Stimulated activated CD4-positive, alpha-beta T cell treated with anti-CD3 and anti-CD28 coated beads, TNF-alpha, amount 100 ng/mL, for 4 hours (primary cell): ENCODE data around the gene TAC4.
"Not testable (repeated sequence)": the region's sequence is repeated elsewhere in the genome, so short reads cannot be mapped to it uniquely, and the experiment has no call there.

ENCODE experiments used
- DNase-seq, 3 experiments: peaks; one replicate each; pipeline ENCODE4 v3.0.0-alpha.2; 2020; ENCODE audit warnings: low read depth in 3 of 3

Gene TAC4

DNA sequence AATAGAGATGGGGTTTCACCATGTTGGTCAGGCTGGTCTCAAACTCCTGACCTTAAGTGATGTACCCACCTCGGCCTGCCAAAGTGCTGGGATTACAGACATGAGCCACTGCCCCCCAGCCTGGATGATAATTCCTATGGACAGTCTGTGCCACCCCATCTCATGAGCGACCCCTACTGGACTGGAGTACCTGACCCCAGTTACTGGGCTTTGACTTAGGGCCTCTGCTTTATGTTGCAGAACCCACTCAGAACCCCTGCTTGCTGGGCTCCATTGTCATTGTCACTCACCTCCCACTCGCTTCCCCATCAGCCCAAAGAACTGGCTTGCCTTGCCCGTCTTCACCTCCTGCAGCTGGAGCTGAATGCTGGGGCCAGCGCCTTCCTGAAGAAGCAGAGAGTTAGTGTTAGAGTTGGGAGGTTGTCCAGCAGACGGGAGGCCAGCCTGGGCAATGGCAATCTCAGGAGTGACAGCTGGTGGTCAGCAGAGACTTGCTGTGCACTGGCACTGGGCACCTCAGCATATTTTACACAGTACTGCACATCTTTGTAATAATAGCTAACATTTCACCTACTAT is 4.0 kb downstream of the TAC4 start:
- DNase-seq, result no peak

DNA sequence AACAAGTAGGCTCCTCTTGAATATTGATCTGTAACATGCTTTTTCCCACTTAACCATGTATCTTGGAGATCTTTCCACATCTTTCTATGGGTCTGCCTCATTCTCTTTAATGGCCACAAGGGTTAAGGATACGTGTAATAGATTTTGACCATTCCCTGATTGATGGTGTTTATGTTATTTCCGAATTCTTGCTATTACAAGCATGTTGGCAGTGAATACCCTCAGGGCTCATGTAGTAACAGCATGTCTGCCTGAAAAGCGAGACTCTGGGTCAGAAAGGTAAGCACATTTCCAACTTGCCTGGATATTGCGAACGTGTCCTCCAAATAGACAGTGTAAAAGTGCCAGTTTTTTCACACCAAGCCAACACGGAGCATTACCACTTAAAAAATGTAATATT is 5.0 kb downstream of the TAC4 start:
- DNase-seq, result no peak

DNA sequence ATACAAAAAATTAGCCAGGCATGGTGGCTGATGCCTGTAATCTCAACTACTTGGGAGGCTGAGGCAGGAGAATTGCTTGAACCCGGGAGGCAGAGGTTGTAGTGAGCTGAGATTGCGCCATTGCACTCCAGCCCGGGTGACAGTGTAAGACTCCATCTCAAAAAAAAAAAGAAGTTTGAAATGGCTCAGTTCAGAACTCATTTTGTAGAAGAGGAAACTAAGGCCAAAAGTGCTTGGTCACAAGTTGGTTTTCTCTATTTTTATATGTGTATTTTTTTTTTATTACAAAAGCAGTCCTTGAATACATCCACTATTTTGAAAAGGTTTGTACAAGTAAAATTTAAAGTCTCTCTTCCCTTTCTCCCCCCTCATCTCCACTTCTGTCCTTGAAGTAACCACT is 5.5 kb downstream of the TAC4 start:
- no peak for DNase-seq

DNA sequence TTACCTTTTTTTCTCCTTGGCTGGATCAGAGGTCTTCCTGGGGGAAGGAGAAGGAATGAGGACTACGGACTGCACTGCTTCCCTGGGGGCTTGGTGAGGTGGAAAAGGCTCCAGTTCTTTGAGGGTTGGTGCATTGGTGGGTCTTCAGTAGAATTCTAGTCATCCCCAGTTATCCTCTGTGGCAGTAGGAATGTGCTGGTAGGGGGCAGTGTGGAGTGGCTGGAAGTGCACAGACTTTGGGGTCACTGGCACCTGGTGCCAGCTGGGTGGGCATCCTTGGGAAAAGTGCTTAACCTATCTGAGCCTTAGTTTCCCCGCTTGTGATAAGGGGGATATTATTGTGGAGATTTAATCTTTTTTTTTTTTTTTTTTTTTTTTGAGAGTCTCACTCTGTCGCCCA is 6.3 kb downstream of the TAC4 start:
- no peak for DNase-seq

DNA sequence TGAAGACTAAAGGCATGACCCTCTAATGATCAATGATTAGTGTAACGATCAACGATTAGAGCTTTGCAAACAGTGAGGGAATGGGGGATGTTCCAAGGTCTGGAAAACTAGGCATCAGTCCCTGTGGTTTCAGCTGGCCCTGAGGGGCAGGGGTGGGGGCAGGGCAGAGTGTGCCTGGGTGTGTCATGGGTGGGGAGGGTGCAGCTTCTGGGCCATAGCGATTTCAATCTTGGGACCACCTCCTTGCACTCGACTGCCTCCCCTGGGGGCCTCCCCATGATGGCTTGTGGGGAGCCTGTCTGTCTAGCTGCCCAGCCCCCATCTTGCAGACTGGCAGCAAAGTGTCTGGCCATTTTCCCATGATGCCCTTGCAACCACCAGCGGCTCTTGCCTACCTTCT is 8.4 kb downstream of the TAC4 start:
- no peak for DNase-seq

DNA sequence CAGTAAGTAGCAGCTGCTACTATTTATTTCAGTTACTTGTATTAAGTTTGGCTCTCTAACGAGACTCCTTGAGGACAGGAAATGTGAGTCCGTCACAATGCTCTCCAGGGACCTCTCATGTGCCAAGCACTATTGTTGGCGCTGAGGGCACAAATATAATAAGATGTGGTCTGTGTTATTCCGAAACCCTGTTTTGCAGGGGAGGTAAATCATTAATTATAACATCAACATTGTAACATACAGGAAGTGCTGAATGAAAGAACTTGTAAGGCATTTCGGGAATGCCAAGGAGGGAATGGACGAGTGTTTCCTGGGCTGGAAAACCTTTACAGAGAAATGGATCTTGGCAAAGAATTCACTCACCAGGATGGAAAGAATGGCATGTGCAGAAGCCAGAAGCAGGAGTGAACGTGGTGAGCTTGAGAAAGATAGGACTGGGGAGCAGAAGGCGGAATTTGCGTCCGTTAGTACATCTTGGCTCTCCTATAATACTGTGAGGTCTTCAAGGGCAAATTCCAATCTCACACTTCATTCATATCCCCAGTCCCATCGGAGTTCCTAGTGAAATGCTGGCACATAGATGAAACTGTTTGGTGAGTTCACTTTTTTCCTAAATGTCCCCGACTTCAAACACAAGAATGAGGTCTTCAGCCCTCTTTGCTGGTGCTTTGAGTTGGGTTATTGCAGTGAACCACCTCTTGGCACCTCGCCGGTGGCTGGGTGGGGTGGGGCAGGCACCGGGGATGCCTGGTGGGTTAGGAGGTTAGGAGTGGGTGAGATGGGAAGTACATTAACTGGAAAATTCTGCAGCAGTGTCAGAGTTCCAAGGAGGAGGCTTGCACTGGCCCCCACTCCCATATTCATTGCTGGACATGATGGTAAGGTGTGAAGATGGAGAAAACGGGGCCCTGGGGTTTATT is 11.5 kb downstream of the TAC4 start:
- DNase-seq, result no peak

DNA sequence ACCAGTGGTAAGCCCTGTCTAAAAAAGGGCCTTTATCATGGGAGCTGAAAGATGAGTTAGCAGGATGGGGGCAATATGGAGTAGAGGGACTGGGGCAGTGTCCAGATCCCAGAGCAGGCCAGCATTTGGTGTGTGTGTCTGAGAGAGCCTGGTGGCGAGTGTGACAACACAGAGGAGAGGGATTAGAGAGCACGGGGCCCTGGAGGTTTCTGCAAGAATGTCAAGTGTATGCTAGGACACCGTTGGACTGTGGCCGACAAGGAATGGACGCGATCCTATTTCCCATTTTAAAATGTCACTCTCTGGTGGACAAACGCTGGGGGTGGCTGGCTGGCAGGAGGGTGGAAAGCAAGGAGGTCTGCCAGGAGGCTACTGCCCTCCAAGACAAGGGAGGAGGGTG is 12.4 kb downstream of the TAC4 start:
- no peak for DNase-seq

DNA sequence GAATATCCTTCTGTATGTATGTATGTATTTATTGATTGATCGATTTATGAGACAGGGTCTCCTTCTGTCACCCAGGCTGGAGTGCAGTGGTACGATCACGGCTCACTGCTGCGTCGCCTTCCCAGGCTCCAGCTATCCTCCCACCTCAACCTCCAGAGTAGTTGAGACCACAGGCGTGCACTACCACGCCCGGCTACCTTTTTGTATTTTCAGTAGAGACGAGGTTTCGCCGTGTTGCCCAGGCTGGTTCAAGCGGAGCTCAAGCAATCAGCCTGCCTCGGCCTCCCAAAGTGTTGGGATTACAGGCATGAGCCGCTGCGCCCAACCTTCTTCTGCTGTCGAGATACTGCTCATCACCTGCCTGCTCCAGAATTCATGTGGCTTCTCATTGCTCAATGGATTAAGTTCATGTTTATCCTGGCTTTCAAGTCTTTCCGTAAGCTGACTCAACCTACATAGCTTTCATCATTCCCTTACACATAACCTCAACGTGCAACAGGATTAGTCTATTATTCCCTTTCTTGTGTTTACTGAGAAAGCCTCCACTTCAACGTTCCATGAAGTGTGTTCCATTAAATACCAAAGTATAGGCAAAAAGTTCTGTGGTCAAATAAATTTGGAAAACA is 13.6 kb downstream of the TAC4 start:
- DNase-seq, result no peak

DNA sequence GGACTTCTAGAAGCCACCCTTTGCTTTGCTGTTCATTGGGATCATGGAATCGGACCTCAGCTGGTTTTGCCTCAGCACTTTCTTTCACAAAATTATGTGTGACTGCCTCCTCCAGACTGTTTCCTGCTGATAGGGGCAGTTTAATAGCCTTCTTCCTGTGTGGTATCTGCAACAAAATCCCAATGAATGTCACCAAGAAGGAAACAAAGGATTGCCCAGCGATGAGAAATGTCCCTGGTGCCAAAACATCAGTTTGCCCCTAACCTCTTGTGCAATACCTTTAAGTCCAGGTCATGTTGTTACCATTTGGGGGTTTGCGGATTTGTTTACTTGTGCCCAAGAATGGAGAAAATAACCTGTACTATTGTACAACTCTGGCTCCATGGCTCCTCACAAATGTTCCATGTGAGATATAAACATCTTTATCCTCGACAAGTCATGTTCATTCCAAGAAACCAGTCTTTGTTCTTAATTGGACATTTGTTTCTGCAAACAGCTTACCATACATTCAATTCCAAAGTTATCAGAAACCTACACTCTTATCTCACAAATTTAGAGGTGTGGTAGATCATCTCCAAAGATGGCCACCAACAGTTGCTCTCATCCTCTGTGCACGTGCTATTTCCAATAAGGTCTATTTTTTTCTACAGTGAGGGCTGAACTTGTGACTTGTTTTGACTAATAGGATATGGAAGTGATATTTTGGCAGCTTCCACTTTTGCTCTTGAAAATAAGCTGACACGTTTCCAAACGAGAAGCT is 14.8 kb downstream of the TAC4 start:
- DNase-seq, result no peak

DNA sequence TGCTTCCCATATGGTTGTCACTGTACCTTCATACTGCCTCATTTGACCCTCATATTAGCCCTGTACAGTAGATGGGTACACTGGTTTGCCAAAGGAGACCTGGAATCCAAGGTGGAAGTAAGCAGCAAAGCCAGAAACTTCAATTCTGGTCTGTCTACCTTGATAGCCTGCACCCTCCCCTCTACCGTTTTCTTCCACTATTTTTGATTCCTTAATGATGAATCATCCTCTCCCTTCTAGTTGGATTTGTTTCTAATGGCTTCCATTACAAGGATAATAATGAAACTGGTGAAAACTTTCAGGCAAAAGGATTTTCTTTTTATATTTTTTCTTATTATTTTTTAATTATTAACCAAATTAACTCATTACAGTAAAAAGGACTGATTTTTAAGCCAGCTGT is 17.3 kb downstream of the TAC4 start:
- no peak for DNase-seq

DNA sequence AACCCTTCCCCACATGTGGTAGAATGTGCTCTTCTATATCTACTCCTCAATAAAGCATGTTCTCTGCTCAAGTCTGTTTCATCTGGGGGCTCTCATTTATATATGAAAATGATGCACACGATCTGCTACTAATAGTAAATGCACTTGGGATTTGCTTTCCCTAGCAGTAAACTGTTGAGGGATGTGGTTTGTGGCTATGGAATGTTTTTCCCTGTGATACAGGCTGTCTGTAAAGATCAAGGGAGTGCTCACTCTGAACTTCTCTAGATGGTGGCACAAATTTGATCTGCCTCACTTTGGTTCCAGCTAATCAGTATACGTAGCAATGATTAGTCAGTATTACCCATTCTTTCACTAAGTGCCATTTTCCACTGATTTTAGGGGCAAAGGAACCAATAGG is 18.8 kb downstream of the TAC4 start:
- DNase-seq, result no peak

DNA sequence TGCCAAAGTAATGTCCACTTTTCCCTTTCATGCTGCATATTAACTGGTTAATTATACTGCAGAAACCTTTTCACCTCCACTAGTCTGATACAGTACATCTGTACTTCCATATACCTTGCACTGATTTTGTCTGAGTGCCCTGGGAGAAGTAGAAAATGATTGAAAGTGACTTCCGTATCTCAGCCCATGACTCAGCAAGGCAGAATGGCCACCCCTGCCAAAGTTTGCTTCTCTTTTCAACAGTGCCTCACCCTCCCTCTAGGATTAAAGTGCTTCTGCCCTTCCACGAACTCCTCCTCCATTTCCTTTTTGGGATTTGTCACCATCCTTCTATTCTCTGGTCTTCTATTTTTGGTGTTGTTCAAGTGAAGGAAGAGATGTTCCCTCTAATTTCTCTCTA is 19.5 kb downstream of the TAC4 start:
- DNase-seq, result not testable (repeated sequence)

DNA sequence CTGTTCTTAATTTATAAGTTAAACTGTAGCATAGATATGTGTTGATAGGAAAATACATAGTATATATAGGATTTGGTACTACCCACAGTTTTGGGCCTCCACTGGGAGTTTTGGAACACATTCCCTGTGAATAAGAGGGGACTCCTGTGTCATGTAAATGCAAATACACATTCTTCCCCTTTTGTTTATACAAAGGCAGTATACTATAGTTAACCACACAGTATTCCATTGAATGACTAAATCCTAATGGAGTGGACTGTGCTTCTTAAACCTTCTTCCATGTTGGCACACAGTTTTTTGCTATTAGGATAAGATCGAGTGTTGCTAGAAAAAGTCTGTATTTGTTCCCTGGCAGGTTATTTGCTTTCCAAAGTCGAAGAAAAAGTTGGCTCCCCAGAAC is 22.2 kb downstream of the TAC4 start:
- DNase-seq, result no peak

DNA sequence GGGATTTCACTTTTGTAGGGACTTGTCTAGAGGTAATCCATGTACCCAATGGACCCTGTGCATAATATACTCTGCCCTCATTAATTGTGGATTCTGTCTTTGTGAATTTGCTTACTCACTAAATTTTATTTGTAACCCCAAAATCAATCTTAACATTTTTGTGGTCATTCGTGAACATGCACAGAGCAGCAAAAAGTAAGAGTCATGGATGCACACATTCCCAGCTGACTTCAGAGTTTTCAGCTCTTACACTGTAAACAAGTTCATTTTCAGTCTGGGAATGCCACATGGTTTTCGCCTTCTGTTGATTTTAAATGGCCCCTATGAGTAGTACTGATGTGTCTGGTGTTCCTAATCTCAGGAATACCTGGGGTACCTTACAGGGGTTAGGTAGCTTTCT is 24.3 kb downstream of the TAC4 start:
- no peak for DNase-seq

DNA sequence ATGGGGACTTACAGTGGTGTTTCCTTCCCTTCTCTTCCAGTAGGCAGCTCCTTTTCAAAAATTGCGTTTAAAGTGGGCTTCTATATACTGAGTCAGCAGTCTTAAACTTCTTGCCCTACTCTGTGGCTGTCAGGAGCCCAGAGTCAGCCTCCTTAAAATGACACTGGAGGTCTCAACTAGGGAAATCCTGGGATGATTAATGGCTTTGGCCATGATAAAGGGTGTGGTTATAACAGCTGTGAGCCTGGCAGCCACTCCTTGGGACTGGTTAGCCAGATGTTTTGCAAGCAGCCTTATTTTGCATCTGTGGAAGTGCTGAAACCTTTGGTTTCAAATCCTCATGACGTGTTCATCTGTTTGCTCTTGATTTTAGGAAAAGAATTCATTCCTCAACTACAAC is 25.0 kb downstream of the TAC4 start:
- no peak for DNase-seq

DNA sequence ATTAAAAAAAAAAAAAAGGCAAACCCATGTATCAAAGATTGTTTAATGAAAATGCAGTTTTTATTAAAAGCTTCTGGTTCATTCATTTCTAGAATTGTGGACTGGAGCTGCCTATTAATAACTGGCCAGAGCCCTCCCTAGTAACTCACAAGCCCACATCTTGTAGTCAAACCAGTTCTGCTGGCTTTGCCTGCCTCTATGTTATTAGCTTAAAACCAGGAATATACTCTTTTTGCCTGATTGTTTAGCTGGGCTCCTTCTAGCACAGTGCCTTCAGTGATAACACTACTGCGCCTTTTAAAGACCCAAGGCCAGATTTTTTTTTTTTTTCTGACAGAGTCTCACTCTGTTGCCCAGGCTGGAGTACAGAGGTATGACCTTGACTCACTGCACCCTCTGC is 26.0 kb downstream of the TAC4 start:
- DNase-seq, result no peak

DNA sequence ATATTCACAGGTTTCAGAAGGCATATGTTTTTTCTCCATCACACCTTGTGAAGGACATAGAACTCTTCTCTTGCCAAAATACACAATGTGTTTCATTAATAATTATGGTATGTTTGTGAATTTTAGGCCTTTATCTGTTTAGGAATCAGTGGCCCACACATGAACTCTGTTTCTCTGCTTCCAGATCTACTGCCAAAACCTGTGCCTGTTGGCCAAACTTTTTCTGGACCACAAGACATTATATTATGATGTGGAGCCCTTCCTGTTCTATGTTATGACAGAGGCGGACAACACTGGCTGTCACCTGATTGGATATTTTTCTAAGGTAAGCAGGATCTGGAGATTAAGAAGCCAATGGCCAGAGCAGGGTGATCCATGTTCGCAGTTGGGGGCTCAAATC is 26.4 kb downstream of the TAC4 start:
- DNase-seq, result no peak

DNA sequence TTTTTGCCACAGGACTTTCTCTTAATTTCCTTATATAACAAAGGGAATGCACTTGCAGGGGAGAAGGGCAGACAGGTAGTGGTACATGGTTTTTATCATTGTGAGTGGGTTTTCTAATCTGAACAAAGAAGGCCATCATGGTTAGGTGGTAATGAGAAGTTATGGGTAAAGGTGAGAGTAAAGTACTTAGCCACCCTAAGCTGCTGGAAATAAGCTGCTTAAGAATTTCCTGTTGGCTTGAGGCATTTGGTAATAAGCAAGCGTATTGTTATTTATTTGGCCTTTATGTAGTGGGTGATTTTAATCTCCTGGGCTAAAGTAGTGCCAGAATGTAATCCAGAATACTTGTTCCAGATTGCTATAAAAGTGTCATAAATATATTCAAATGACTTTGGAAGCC is 27.1 kb downstream of the TAC4 start:
- no peak for DNase-seq

DNA sequence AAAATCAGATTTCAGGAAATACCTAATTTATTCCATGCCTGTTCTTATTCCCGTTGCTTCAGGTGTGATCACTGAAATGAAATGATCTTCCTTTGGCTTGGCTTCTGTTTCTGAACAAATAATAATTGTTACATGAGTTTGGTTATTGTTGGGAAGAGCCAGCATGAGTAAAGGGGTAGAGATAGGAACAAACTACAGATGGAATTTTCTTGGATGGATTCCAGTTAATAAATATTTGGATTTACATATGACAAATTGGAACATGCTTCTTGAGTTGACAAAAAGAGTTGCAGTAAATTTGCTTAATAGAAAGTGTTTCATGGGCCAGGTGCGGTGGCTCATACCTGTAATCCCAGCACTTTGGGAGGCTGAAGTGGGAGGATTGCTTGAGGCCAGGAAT is 28.2 kb downstream of the TAC4 start:
- DNase-seq, result no peak

DNA sequence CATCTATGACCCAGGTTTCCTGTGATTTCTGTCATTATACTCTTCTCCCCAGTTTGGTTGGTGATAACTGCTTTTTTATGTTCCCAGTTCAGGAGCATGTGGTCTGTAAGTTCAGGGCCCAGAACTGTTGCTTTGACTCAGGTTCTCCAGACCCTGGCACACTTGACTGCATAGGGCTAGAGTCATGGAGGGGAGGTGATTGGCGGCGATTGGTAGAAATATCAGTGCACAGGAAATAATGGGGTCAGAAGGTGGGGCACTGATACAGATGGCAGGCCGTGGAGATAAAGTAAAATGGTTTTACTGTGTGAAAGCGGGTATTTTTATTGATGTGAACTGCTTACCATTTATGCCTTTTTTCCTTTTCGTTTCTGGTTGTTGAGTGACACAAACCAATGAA is 28.7 kb downstream of the TAC4 start:
- no peak for DNase-seq

DNA sequence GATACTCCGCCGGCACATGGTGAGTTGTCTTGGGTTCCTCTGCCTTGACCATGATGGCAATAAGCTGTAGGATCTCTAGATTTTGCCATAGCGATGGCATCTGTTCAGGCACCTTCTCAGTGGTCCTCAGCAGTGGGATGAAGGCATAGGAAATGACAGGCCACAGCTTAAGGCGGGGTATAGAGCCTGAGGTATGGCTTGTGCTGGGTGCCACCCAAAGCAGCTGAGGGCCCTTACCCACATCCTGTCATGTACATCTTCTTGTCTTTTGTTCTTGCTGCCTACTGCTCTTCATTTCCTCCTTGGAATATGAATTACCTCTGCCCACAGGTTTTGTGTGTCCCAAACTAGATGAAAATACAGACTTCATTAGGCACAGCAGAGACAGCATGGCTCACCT is 29.9 kb downstream of the TAC4 start:
- DNase-seq, result peak in 1 of 3 experiments; percentile 16

DNA sequence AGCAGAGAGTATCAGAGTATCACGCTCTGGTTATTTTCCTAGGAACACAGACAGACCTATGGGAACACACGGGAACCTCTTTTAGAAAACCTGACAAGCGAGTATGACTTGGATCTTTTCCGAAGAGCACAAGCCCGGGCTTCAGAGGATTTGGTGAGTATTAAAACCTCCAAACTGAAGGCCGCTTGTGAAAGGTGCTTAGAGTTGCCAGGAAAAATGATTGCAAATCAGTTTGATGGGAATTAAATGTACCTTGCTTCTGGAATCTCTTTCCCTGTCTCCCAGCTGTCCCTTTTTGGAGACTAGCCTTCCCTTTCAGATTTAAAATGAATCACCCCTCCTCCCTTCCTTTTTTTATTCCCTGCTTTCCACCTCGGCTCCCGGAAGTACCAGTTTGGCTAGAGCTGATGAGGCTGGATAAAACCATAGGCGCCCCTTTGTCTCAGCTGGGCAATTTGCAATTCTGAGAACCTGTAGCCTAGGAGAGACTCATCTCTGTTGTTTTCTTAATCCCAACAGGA is 32.0 kb downstream of the TAC4 start:
- no peak for DNase-seq
